Ascending aorta (tissue), 2 donors: ENCODE measurements around the gene FAM236A. TPM values are rescaled to one million over a fixed set of nuclear protein-coding genes. Genes with fewer than 3 reads are reported as not detected.
"Not testable (repeated sequence)": the region's sequence is repeated elsewhere in the genome, so short reads cannot be mapped to it uniquely, and the experiment has no call there.

ENCODE experiments used
- DNase-seq, 2 donors: peaks; one replicate each; pipeline ENCODE4 v3.0.0-alpha.2; 2019; ENCODE audit warnings: low spot score in 2 of 2
- H3K27ac ChIP-seq, 2 donors: fragments of 200-600 bp; sonication (generic); one replicate each; pipeline ENCODE4 v1.5.1; 2016 to 2017; ENCODE audit warnings: mild to moderate bottlenecking in 1 of 2
- H3K27me3 ChIP-seq: fragments of 200-600 bp; sonication (generic); one replicate; pipeline ENCODE4 v1.5.1; 2017
- H3K36me3 ChIP-seq, 2 donors: fragments of 200-600 bp; sonication (generic); one replicate each; pipeline ENCODE4 v1.5.1; 2016
- H3K4me1 ChIP-seq, 2 donors: fragments of 200-600 bp; sonication (generic); one replicate each; pipeline ENCODE4 v1.5.1; 2016 to 2017; ENCODE audit warnings: mild to moderate bottlenecking in 1 of 2
- H3K4me3 ChIP-seq, 2 donors: fragments of 200-600 bp; sonication (generic); one replicate each; pipeline ENCODE4 v1.5.1; 2016 to 2017; ENCODE audit warnings: mild to moderate bottlenecking in 1 of 2
- H3K9me3 ChIP-seq, 2 donors: fragments of 200-600 bp; sonication (generic); one replicate each; pipeline ENCODE4 v1.5.1; 2016
- intact Hi-C: fragments of 100-400 bp; cut with DNase I; formaldehyde crosslinking; loops from one replicate; pipeline ENCODE4 v1.15.1; 2023
- total RNA-seq: library from RNA; depleted of rRNA; stranded (reverse); fragments of >200 nt; gene quantifications from one replicate; pipeline ENCODE4 v1.1.0, GENCODE V29; 2016

The FAM236A gene
- not detected for total RNA-seq

- H3K9me3 ChIP-seq, H3K27ac ChIP-seq, H3K27me3 ChIP-seq, H3K4me1 ChIP-seq, H3K36me3 ChIP-seq, intact Hi-C loops, H3K4me3 ChIP-seq, DNase-seq: not testable (repeated sequence)
Observed at GRCh38 chrX:72937906-72938305, at the start of gene FAM236A. FAM236A (plus strand) TSS chrX:72938206; CDS start chrX:72938263, 57 bp downstream.

DNA sequence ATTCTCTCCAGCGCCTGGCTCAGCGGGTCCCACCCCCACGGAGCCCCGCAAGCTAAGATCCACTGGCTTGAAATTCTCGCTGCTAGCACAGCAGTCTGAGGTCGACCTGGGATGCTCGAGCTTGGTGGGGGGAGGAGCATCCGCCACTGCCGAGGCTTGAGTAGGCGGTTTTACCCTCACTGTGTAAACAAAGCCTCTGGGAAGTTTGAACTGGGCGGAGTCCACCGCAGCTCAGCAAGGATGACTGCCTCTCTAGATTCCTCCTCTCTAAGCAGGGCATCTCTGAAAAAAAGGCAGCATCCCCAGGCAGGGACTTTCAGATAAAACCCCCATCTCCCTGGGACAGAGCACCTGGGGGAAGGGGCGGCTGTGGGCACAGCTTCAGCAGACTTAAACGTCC lies 48.3 kb upstream of the FAM236A start:
- H3K36me3 ChIP-seq, H3K4me1 ChIP-seq, H3K9me3 ChIP-seq, H3K27ac ChIP-seq, DNase-seq, intact Hi-C loops, H3K4me3 ChIP-seq, H3K27me3 ChIP-seq: not testable (repeated sequence)

- H3K4me1 ChIP-seq, intact Hi-C loops, H3K9me3 ChIP-seq, H3K27ac ChIP-seq, H3K4me3 ChIP-seq, H3K36me3 ChIP-seq, H3K27me3 ChIP-seq, DNase-seq: not testable (repeated sequence)
Observed at GRCh38 chrX:72912315-72912714, 25.7 kb upstream of the FAM236A start, which contains the start of gene FAM236C. FAM236C (plus strand) TSS chrX:72912615; CDS start chrX:72912715, 100 bp downstream.

DNA sequence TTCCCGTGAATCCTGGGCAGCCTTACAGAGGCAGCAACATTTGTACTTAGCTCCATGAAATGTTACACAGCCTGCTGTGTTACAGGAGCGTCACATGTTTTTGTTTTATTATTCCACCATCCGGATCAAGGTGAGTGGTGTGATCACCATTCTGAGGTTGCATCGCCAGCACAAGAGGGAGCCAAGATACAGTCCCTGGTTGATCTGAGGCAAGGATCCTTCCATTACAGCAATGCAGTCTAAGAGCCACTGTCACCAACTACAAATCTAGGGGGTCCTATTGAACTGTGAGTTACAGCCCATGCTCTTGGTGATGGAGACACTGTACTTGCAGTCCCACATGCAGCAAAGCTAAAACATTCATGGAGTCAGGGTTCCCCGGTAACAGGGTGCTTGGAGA lies 21.9 kb upstream of the FAM236A start:
- DNase-seq: peak in 1 of 2 donors; percentile 27
- H3K4me1 ChIP-seq, H3K9me3 ChIP-seq, H3K27ac ChIP-seq, intact Hi-C loops, H3K36me3 ChIP-seq, H3K4me3 ChIP-seq, H3K27me3 ChIP-seq: not testable (repeated sequence)

DNA sequence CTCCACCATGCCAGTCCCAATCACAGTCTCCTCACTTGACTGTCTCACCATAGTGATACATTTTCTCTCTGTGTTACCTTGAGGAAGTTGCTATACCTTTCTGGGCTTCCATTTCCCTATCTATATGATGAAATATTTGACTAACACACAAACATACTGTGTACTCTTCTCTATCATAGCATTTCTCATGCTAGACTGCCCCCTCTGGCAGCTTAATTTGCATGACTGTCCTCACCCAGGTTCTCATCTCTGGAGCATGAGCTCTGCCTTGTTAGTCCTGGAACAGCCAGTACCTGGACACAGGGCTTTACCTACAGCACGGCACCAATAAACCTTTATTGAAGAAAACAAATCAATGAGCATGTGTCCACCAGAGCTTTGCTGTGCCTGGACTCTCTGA lies 5.7 kb upstream of the FAM236A start:
- H3K27me3 ChIP-seq, intact Hi-C loops, H3K9me3 ChIP-seq, H3K27ac ChIP-seq, H3K4me1 ChIP-seq, H3K36me3 ChIP-seq, H3K4me3 ChIP-seq, DNase-seq: not testable (repeated sequence)

DNA sequence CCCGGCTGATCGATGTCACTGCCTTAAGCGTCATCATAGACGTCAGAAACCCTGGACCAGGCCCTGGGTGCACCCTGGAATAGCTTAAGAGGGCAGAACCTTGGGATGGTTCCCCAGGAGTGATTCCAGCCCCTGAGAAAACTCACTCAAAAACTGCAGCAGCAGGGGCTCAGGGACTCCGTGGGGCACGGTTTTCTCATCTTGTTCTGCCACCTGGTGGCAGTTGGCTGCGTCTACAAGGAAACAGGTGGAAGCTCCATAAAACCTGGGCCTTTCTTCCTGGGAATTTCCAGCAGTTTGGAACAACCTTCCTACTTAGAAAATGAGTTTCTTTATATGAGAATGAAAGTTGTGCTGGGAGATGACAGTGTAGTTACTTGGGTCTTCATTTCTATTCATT lies 1.6 kb upstream of the FAM236A start:
- H3K4me3 ChIP-seq, H3K9me3 ChIP-seq, H3K27ac ChIP-seq, H3K36me3 ChIP-seq, DNase-seq, H3K27me3 ChIP-seq, H3K4me1 ChIP-seq, intact Hi-C loops: not testable (repeated sequence)

DNA sequence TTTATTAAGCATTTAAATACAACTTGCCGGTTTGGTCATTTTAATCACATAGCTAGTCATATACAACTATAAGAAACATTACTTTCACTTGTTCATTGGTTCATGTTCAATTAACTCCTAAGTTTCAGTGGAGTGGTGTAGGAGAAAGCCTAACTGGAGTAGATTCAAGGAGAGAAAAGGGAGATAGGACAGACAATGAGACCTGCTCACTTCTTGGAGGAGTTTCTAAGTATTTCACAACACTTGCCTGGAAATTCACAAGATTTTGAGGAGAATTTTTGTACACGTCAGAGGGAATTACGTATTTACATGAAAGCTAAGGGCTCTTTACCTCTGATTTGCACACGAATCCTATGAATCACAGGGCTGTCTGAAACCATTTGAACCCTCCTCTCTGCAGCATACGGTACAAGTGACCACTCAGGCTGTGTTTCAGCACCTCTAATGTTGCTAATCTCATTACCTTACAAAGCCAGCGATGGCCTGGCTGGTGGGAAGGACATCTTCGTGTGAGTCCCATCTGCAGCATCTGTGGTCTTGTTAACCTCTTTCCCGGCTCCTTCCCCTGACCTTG lies 1.0 kb upstream of the FAM236A start:
- DNase-seq, H3K9me3 ChIP-seq, H3K4me3 ChIP-seq, H3K27ac ChIP-seq, H3K36me3 ChIP-seq, H3K27me3 ChIP-seq, intact Hi-C loops, H3K4me1 ChIP-seq: not testable (repeated sequence)

- DNase-seq, H3K4me3 ChIP-seq, intact Hi-C loops, H3K36me3 ChIP-seq, H3K27me3 ChIP-seq, H3K9me3 ChIP-seq, H3K27ac ChIP-seq, H3K4me1 ChIP-seq: not testable (repeated sequence)
Observed at GRCh38 chrX:72942272-72942671, 4.3 kb downstream of the FAM236A start.

DNA sequence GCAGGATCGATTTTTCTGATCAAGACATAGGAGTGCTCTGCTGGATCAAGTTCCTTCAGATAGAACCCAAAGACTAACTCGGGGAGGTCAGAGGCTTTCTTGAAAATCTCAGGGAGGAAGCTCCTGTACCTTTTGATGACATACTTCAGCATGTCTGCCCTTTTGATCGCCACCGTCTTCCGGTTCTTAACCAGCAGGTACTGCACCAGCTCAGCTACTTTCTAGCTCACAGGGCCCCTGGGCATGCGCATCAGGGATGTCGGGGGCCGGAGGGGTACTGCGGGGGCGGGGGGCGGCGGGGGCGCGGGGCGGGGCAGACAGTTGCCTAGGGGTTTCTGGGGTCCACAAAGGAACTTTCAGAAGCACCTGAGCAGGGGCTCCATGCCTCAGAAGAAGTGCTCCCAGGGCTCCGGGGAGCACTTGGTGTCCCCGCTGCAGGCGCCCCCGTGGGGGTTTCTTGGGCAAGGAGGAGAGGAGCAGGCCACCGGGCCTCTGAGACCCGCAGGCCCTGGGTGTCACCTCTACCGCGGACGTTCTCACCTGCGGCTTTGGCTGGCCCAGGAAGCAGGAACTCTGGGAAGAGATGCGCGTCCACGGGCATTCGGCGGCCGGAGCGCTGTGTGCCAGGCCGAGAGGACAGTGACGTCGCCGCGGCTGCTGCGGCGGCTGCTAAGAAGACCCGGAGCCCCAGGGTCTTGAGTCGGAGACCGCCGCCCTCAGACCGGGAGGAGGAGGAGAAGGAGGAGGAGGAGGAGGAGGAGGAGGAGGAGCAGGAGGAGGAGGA lies 5.2 kb downstream of the FAM236A start:
- DNase-seq, H3K4me3 ChIP-seq, H3K36me3 ChIP-seq, intact Hi-C loops, H3K27me3 ChIP-seq, H3K9me3 ChIP-seq, H3K27ac ChIP-seq, H3K4me1 ChIP-seq: not testable (repeated sequence)

- H3K4me1 ChIP-seq, DNase-seq, intact Hi-C loops, H3K4me3 ChIP-seq, H3K27ac ChIP-seq, H3K27me3 ChIP-seq, H3K9me3 ChIP-seq, H3K36me3 ChIP-seq: not testable (repeated sequence)
Observed at GRCh38 chrX:72943819-72944169, 5.8 kb downstream of the FAM236A start, which contains the start of gene DMRTC1. DMRTC1 (minus strand) TSS chrX:72943837; CDS start chrX:72875694, 68,143 bp downstream.

GRCh38 chrX:72959971-72960370 lies 22.0 kb downstream of the FAM236A start:
- not testable (repeated sequence) for H3K4me3 ChIP-seq

DNA sequence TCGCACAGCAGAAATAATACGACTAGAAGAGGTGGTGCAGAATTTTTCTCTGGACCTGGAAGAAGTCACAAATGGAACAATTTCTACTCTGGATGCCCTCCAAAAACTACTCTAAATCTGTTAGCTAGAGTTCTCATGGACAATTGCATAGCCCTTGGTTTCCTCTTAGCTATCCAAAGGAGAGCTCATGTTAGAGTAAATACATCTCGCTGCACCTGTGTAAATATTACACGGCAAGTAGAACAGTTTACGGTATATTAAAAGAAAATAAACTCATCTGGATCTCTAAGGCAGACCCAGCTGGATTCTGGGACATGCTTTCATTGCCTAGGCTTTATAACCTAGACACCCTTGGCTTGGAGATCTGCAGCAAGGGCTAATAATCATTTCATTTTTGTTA lies 33.9 kb downstream of the FAM236A start:
- DNase-seq, H3K4me3 ChIP-seq, H3K4me1 ChIP-seq, H3K9me3 ChIP-seq, H3K27me3 ChIP-seq, intact Hi-C loops, H3K27ac ChIP-seq, H3K36me3 ChIP-seq: not testable (repeated sequence)

More at GRCh38 chrX:72959971-72960370, 22.0 kb downstream of the FAM236A start:
- H3K36me3 ChIP-seq, H3K4me1 ChIP-seq, H3K27ac ChIP-seq, intact Hi-C loops, H3K27me3 ChIP-seq, DNase-seq, H3K9me3 ChIP-seq: not testable (repeated sequence)

DNA sequence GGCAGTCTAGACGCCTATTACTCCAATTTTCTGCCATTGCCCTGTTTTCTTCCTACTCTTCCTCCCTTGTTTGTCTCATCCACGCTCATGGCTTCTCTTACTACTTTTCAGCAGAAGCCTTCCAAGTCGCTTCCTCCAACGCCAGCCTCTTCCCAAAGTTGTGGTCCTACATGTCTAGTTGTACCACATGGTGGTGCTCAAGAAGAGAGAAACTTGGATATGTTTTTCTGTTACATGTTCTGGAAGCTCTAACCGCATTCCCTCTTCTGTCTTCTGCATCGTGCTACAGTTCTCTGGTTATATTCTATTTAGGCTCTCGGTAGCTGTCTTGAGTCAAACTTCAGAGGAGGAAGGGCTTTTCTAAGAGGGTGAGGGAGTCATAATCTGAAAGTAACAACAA lies 36.9 kb downstream of the FAM236A start:
- DNase-seq, H3K27ac ChIP-seq, intact Hi-C loops, H3K4me3 ChIP-seq, H3K4me1 ChIP-seq, H3K27me3 ChIP-seq, H3K36me3 ChIP-seq, H3K9me3 ChIP-seq: not testable (repeated sequence)

DNA sequence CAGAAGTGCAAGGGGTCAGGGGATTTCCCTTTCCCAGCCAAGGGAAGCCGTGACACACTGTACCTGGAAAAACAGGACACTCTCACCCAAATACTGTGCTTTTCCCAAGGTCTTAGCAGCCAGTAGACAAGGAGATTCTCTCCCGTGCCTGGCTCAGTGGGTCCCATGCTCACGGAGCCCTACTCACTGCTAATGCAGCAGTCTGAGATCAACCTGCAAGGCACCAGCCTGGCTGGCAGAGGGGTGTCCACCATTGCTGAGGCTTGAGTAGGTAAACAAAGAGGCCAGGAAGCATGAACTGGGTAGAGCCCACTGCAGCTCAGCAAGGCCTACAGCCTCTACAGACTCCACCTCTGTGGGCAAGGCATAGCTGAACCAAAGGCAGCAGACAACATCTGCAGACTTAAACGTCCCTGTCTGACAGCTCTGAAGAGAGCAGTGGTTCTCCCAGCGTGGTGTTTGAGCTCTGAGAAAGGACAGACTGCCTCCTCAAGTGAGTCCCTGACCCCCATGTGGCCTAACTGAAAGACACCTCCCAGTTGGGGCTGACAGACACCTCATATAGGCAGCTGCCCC lies 43.0 kb downstream of the FAM236A start:
- intact Hi-C loops, DNase-seq: not testable (repeated sequence)

More for the DNA sequence above, 43.0 kb downstream of the FAM236A start:
- not testable (repeated sequence) for H3K4me3 ChIP-seq, H3K4me1 ChIP-seq, H3K36me3 ChIP-seq, H3K9me3 ChIP-seq, H3K27ac ChIP-seq, H3K27me3 ChIP-seq
